NCI-H69 (cell line): ENCODE measurements around the gene MFSD12.
"Not testable (repeated sequence)": the region's sequence is repeated elsewhere in the genome, so short reads cannot be mapped to it uniquely, and the experiment has no call there.

ENCODE experiments used
- DNase-seq: peaks from one replicate; lab custom pipeline; 2025; lab: John Stamatoyannopoulos, UW

MFSD12 gene

DNA sequence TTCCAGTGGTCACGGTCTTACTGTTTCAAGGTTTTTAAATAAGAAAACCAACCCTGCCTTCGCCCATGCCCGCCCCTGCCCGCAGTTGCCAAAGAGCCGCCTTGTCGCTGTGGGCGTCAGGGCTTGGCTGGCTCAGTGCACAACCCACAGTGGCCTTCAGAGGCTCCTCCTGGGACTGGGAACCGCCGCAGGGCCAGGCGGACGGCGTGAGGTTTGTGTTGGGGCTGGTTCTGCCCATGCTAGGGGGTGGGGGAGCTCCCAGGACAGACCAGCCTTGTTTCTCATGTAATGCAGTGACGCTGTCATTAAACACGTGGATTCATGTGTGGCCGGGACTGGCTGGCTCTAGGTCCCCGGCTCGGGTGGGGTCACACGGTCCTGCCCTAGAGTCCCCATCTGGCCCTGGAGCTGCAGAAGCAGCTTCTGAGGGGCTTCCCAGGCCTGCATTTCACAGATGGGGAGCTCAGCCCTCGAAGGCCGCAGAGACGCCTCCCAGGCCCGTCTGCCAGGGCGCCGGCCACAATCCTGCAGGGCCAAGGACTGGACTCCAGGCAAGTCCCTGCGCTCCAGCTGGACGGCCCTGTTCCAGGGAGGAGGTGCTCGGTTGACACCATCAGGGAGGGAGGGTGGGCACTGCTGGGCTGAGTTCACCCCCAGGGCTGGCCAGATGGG is 20.8 kb downstream of the MFSD12 start:
- no peak for DNase-seq

GRCh38 chr19:3535981-3536380 is 21.4 kb downstream of the MFSD12 start:
- DNase-seq: no peak

DNA sequence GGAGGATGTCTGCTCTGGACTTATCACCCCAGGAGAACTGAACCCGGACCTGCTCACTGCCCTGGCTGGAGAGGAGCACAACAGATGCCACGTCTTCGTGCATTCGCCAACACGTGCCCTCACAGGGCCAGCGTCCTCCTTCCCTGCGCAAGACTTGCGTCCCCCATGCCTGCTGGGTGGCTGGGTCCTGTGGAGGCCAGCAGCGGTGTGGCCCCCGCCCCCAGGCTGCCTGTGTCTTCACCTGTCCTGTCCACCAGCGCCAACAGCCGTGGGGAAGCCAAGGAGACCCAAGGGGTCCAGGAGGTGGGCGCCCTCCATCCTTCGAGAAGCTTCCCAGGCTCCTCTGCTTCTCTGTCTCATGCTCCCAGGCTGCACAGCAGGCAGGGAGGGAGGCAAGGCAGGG is 21.8 kb downstream of the MFSD12 start:
- DNase-seq: no peak

DNA sequence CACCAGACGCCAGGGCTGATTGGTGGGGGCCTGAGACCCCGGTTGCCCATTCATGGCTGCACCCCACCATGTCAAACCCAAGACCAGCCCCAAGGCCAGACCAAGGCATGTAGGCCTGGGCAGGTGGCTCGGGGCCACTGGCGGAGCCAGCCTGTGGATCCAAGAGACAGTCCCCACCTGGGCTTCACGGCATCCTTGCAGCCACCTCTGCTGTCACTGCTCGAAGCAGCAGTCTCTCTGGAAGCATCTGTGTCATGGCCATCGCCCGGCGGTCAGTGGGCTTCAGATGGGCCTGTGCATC is 22.2 kb downstream of the MFSD12 start:
- DNase-seq: no peak

DNA sequence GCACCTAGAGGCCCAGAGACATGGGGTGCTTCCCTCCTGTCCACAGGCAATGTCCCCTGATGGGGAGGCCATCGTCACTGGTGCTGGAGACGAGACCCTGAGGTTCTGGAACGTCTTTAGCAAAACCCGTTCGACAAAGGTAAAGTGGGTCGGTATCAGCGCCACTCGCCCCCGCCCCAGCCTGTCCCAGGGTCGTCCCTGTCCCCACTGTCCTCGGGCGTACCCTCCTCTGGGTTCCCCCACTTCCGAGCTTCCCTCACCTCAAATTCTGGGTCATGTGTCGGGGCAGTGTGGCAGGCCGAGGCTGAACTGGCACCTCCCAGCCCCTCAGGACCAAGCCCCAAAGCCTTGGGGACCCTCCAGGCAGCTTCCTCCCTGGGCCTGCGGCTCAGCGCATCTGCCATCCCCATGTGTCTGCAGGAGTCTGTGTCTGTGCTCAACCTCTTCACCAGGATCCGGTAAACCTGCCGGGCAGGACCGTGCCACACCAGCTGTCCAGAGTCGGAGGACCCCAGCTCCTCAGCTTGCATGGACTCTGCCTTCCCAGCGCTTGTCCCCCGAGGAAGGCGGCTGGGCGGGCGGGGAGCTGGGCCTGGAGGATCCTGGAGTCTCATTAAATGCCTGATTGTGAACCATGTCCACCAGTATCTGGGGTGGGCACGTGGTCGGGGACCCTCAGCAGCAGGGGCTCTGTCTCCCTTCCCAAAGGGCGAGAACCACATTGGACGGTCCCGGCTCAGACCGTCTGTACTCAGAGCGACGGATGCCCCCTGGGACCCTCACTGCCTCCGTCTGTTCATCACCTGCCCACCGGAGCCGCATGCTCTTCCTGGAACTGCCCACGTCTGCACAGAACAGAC is 22.8 kb downstream of the MFSD12 start:
- no peak for DNase-seq

DNA sequence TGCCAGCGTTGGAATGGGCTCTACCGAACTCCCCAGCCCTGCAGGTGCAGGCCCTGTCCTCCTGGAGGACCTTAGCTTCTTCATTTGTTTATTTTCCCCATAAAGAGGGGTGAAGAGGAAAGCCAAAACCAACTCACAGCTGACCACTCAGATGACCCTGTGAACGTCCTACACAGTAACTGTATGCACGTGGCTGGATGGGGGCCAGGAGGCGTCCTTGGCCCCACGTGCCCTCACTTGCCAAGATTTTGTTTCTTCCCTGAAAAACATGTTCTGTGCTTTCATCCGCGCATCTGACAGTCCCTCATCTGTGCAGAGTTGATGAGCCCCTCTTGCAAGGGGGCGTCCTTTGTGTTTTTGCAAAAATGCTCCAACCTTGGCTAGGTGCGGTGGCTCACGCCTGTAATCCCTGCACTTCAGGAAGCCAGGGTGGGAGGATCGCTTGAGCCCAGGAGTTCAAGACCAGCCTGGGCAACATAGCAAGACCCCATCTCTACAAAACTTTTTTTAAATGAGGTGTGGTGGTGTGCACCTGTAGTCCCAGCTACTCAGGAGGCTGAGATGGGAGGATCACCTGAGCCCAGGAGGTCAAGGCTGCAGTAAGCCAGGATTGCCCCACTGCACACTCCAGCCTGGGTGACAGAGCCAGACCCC is 23.7 kb downstream of the MFSD12 start:
- DNase-seq: no peak

DNA sequence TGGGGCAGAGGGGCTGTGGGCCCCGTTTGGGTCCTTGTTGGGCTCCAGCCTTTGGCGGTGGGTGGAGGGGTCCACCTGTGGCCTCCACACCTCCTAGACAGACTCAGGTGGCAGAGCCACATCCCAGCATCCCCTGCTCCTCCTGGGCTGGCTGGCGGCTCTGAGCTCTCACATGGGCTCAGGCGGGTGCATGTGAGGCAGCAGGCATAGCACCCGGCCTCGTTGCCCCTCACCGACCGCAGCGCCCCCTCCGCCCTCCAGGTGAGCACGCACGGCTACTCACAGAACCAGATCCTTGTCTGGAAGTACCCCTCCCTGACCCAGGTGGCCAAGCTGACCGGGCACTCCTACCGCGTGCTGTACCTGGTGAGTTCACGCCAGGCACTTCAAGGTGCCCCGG is 24.4 kb downstream of the MFSD12 start:
- no peak for DNase-seq

DNA sequence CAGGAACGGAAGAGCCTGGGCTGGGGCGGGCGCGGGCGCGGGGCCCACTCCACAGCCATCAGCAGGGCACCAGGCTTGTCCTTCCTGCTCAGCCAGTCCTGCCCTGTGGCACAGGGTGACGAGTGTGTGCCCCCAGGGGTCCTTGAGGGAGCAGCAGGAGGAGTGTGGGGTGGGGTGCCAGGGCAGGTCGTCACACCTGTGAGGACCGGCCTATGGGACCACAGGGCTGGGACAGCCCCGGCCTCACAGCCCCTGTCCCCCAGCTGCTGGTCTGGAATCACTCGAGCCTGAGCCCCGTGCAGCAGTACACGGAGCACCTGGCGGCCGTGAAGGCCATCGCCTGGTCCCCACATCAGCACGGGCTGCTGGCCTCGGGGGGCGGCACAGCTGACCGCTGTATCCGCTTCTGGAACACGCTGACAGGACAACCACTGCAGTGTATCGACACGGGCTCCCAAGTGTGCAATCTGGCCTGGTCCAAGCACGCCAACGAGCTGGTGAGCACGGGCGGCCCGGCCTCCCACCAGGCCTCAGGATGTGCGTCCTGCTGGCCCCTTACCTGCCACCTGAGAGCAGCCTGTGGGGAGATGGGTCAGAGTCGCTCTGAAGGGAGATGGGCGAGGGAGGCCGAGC is 25.1 kb downstream of the MFSD12 start:
- DNase-seq: no peak

- no peak for DNase-seq
Observed at GRCh38 chr19:3531716-3532115, 25.7 kb downstream of the MFSD12 start.

DNA sequence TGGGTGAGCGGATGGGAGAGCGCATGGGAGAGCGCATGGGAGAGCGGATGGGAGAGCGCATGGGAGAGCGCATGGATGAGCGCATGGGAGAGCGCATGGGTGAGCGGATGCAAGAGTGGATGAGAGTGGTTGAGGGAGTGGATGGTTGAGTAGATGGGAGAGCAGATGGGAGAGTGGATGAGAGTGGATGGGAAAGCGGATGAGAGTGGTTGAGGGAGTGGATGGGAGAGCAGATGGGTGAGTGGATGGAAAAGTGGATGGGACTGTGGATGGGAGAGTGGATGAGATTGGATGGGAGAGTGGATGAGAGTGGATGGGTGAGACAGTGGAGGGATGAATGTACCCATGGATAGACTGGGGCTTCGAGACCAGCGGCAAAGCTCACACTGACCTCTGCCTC is 27.0 kb downstream of the MFSD12 start:
- DNase-seq: no peak

- DNase-seq: not testable (repeated sequence)
Observed at GRCh38 chr19:3529299-3529698, 28.1 kb downstream of the MFSD12 start.

GRCh38 chr19:3528539-3529211 is 28.7 kb downstream of the MFSD12 start:
- DNase-seq: no peak

GRCh38 chr19:3528080-3528479 is 29.3 kb downstream of the MFSD12 start:
- DNase-seq: no peak

- no peak for DNase-seq
Observed at GRCh38 chr19:3527238-3527910, 30.0 kb downstream of the MFSD12 start.

DNA sequence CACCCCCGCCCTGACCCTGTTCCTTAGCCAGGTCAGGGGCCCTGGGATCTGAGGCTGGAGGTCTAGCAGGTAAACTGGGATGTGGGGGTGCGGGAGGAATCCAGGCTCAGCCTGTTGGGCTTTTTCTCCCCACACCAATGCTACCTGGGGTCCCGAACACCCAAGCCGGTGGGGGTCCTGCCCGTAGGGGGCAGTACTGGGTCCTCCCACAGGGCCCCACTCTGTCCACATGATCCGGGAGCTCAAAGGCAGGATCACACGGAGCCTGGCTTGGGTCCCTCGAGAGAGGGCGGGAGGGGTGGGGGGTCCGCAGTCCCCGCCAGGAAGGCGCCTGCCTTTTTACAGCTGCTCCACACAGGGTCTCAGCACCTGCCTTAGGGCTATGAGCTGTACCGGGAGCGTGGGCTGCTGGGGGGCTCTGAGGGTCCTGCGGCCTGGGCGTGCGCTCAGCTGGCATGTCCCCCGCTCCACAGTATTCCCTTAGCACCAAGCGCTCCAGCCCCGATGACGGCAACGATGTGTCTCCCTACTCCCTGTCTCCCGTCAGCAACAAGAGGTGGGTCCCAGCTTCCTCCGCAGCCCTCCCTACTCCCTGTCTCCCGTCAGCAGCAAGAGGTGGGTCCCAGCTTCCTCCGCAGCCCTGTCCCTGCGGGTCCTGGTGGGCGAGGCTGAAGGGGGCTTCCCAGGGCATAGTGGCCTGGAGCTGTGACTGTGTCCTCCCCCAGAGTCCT is 30.7 kb downstream of the MFSD12 start:
- DNase-seq: no peak

GRCh38 chr19:3524904-3525451 is 32.4 kb downstream of the MFSD12 start:
- no peak for DNase-seq

- DNase-seq: no peak
Observed at GRCh38 chr19:3524078-3524842, 33.1 kb downstream of the MFSD12 start.

- DNase-seq: no peak
Observed at GRCh38 chr19:3523361-3524077, 33.9 kb downstream of the MFSD12 start.
